Retinal pigment epithelial cell (primary cell): ENCODE measurements around the gene BCAS1.

Experiments used
- DNase-seq: peaks from one replicate; pipeline ENCODE4 v3.0.0-alpha.2; 2010; ENCODE audit warnings: low read depth
- H3K4me3 ChIP-seq: 2 replicates; pipeline ENCODE4 v1.5.1; 2011; ENCODE audit warnings: mild to moderate bottlenecking, low read length, control low read depth, moderate library complexity
- TF ChIP-seq, protein P1 (sequence below): conservative IDR thresholded peaks from 2 replicates; pipeline ENCODE4 v1.5.1; 2011; ENCODE audit warnings: low read depth, low read length, control low read depth, inconsistent platforms

BCAS1 gene

DNA sequence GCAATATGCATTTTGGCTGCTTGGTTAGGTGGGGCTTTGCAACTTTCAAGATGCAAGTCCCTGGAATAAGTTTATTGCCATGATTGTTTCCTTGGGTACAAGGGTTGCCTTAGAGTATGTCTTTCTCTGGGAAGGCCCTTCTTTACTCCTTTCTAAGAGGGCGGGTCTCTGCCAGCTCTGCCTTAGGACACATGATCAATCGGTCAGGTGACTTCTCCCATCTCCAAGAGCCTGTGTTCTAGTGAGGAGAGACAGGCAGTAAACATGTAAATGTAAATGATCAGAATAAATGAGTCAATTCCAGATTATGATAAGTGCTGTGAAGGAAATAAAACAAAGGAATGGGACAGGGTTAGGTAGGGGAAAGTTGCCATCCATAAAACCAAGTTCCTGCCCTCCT is 43.2 kb upstream of the BCAS1 start:
- TF ChIP-seq, protein P1, sequence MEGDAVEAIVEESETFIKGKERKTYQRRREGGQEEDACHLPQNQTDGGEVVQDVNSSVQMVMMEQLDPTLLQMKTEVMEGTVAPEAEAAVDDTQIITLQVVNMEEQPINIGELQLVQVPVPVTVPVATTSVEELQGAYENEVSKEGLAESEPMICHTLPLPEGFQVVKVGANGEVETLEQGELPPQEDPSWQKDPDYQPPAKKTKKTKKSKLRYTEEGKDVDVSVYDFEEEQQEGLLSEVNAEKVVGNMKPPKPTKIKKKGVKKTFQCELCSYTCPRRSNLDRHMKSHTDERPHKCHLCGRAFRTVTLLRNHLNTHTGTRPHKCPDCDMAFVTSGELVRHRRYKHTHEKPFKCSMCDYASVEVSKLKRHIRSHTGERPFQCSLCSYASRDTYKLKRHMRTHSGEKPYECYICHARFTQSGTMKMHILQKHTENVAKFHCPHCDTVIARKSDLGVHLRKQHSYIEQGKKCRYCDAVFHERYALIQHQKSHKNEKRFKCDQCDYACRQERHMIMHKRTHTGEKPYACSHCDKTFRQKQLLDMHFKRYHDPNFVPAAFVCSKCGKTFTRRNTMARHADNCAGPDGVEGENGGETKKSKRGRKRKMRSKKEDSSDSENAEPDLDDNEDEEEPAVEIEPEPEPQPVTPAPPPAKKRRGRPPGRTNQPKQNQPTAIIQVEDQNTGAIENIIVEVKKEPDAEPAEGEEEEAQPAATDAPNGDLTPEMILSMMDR = no peak
- H3K4me3 ChIP-seq = no peak overlapping the region
- DNase-seq = no peak

GRCh38 chr20:54112221-54112884 is 42.0 kb upstream of the BCAS1 start:
- DNase-seq = no peak
- TF ChIP-seq, protein P1 = no peak
- no peak overlapping the region for H3K4me3 ChIP-seq

- H3K4me3 ChIP-seq = no peak overlapping the region
- no peak for DNase-seq
- TF ChIP-seq, protein P1 = no peak
Measured at GRCh38 chr20:54111460-54111859, 41.1 kb upstream of the BCAS1 start.

- DNase-seq = no peak
- TF ChIP-seq, protein P1 = no peak
- no peak overlapping the region for H3K4me3 ChIP-seq
Measured at GRCh38 chr20:54110457-54110856, 40.1 kb upstream of the BCAS1 start.

- TF ChIP-seq, protein P1 = no peak
- no peak overlapping the region for H3K4me3 ChIP-seq
- DNase-seq = no peak
Measured at GRCh38 chr20:54110041-54110440, 39.6 kb upstream of the BCAS1 start.

GRCh38 chr20:54108817-54109216 is 38.4 kb upstream of the BCAS1 start:
- H3K4me3 ChIP-seq = no peak overlapping the region
- DNase-seq = no peak
- TF ChIP-seq, protein P1 = no peak

GRCh38 chr20:54108326-54108642 is 37.9 kb upstream of the BCAS1 start:
- TF ChIP-seq, protein P1 = no peak
- DNase-seq = no peak
- H3K4me3 ChIP-seq = no peak overlapping the region
